Measurements from ENCODE around the gene TOP2B.

GRCh38 chr3:25657293-25657692 is 7.4 kb downstream of the TOP2B start:
- TF ChIP-seq, protein P1, sequence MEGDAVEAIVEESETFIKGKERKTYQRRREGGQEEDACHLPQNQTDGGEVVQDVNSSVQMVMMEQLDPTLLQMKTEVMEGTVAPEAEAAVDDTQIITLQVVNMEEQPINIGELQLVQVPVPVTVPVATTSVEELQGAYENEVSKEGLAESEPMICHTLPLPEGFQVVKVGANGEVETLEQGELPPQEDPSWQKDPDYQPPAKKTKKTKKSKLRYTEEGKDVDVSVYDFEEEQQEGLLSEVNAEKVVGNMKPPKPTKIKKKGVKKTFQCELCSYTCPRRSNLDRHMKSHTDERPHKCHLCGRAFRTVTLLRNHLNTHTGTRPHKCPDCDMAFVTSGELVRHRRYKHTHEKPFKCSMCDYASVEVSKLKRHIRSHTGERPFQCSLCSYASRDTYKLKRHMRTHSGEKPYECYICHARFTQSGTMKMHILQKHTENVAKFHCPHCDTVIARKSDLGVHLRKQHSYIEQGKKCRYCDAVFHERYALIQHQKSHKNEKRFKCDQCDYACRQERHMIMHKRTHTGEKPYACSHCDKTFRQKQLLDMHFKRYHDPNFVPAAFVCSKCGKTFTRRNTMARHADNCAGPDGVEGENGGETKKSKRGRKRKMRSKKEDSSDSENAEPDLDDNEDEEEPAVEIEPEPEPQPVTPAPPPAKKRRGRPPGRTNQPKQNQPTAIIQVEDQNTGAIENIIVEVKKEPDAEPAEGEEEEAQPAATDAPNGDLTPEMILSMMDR (IDR thresholded peaks at IDR 0.05; ENCODE audit: low read depth, low read length, missing input control): no peak
- TF ChIP-seq HNF4A (conservative IDR thresholded peaks at IDR 0.05): no peak
- TF ChIP-seq TAF1 (conservative IDR thresholded peaks at IDR 0.05): no peak
- no peak for TF ChIP-seq JUND (IDR thresholded peaks at IDR 0.05)
- TF ChIP-seq EGR1 (IDR thresholded peaks at IDR 0.05; ENCODE audit: low read depth in 2 of 2): no peak
- TF ChIP-seq, protein P2, sequence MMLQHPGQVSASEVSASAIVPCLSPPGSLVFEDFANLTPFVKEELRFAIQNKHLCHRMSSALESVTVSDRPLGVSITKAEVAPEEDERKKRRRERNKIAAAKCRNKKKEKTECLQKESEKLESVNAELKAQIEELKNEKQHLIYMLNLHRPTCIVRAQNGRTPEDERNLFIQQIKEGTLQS (IDR thresholded peaks at IDR 0.05): no peak
- TF ChIP-seq GABPA (IDR thresholded peaks at IDR 0.05 in 1 of 2, conservative IDR thresholded peaks at IDR 0.05 in 1 of 2): no peak
- TF ChIP-seq RAD21 (IDR thresholded peaks at IDR 0.05): no peak
- no peak for TF ChIP-seq SP1 (IDR thresholded peaks at IDR 0.05)
- no peak for TF ChIP-seq HNF4G (IDR thresholded peaks at IDR 0.05)
- no peak for TF ChIP-seq YY1 (IDR thresholded peaks at IDR 0.05)
- no peak for TF ChIP-seq MAX (IDR thresholded peaks at IDR 0.05)
